OCI-LY7 (cell line): ENCODE results near the gene ZNF534. TPM values are rescaled to one million over a fixed set of nuclear protein-coding genes. Genes with fewer than 3 reads are reported as not detected.
A peak's percentile ranks its signal among the peaks of the same experiment; 100 is the strongest.
"Not testable (repeated sequence)": the region's sequence is repeated elsewhere in the genome, so short reads cannot be mapped to it uniquely, and the experiment has no call there.

ENCODE experiments used
- BruUV-seq: library from RNA; stranded (reverse); fragments of 400-500 nt; replicated peaks from 2 replicates; lab custom pipeline; 2021; lab: Mats Ljungman, UMichigan
- CTCF ChIA-PET: fragments of 300-600 bp; sonication (Branson Sonifier 250); formaldehyde crosslinking; loops from one replicate; lab custom pipeline; 2022; ENCODE audit warnings: antibody characterized with exemption; ENCODE audit not compliant: unreplicated experiment; lab: Charles Lee
- POLR2A ChIA-PET: fragments of 300-600 bp; sonication (Branson Sonifier 250); formaldehyde crosslinking; loops from one replicate; lab custom pipeline; 2022; ENCODE audit warnings: antibody characterized with exemption; lab: Charles Lee
- DNase-seq: peaks from one replicate; pipeline ENCODE4 v3.0.0-alpha.2; 2015; ENCODE audit warnings: low spot score
- H2AFZ ChIP-seq: fragments of 200-600 bp; sonication (generic), shearing (Covaris generic); 2 replicates; pipeline ENCODE4 v1.6.1; 2014; ENCODE audit warnings: mild to moderate bottlenecking, antibody characterized with exemption, low read length, moderate library complexity
- H3K27ac ChIP-seq: fragments of 200-600 bp; sonication (generic); 2 replicates; pipeline ENCODE4 v1.5.1; 2014; ENCODE audit warnings: mixed run types, low read depth, mild to moderate bottlenecking, moderate library complexity, low read length, inconsistent platforms; ENCODE audit not compliant: poor library complexity, severe bottlenecking
- H3K36me3 ChIP-seq: fragments of 200-600 bp; sonication (generic); 2 replicates; pipeline ENCODE4 v1.6.1; 2014; ENCODE audit warnings: mild to moderate bottlenecking, antibody characterized with exemption, low read length, moderate library complexity, mixed read lengths; ENCODE audit not compliant: insufficient read depth
- H3K4me1 ChIP-seq: fragments of 200-600 bp; sonication (generic); 2 replicates; pipeline ENCODE4 v1.5.1; 2014; ENCODE audit warnings: mild to moderate bottlenecking, low read length; ENCODE audit not compliant: insufficient read depth, poor library complexity, severe bottlenecking
- H3K4me2 ChIP-seq: fragments of 200-600 bp; sonication (generic); 2 replicates; pipeline ENCODE4 v1.6.1; 2014; ENCODE audit warnings: mild to moderate bottlenecking, low read length
- H3K4me3 ChIP-seq: fragments of 200-600 bp; sonication (generic); 2 replicates; pipeline ENCODE4 v1.5.1; 2014; ENCODE audit warnings: mild to moderate bottlenecking, low read depth, low read length; ENCODE audit not compliant: poor library complexity, severe bottlenecking
- H3K79me2 ChIP-seq: fragments of 200-600 bp; sonication (generic); 2 replicates; pipeline ENCODE4 v1.6.1; 2016; ENCODE audit warnings: low read depth, mild to moderate bottlenecking, low read length, moderate library complexity, mixed read lengths; ENCODE audit not compliant: insufficient read depth
- H3K9me2 ChIP-seq: fragments of 200-600 bp; sonication (generic); 2 replicates; pipeline ENCODE4 v1.6.1; 2016; ENCODE audit warnings: mild to moderate bottlenecking, low read length, mixed read lengths; ENCODE audit not compliant: insufficient read depth
- H3K9me3 ChIP-seq: fragments of 200-600 bp; sonication (generic); 2 replicates; pipeline ENCODE4 v1.6.1; 2014; ENCODE audit warnings: mild to moderate bottlenecking, mixed run types, low read length, mixed read lengths
- H4K20me1 ChIP-seq: fragments of 200-600 bp; sonication (generic); 2 replicates; pipeline ENCODE4 v1.6.1; 2014; ENCODE audit warnings: mild to moderate bottlenecking, antibody characterized with exemption, low read length, moderate library complexity, mixed read lengths; ENCODE audit not compliant: insufficient read depth
- CTCF ChIP-seq: fragments of 200-600 bp; sonication (generic); conservative IDR thresholded peaks from 2 replicates; pipeline ENCODE4 v1.5.1; 2014; ENCODE audit warnings: mild to moderate bottlenecking, antibody characterized with exemption, low read length, moderate library complexity, mixed read lengths
- EZH2phosphoT487 ChIP-seq: fragments of 200-600 bp; sonication (generic); IDR thresholded peaks from 2 replicates; pipeline ENCODE4 v1.6.1; 2018; ENCODE audit warnings: low read depth, borderline replicate concordance, mild to moderate bottlenecking, mixed run types, antibody characterized with exemption, low read length, moderate library complexity, mixed read lengths
- intact Hi-C: fragments of 100-400 bp; cut with micrococcal nuclease; formaldehyde crosslinking; loops from one replicate; pipeline ENCODE4 v1.10.0; 2022; ENCODE audit not compliant: unreplicated experiment
- total RNA-seq, 2 experiments: library from RNA; depleted of rRNA in 1 of 2; stranded (reverse); fragments of >200 nt in 1 of 2; shearing (Covaris generic) in 1 of 2; gene quantifications; 2 replicates each; pipeline ENCODE4 v1.2.3, GENCODE V29; 2014 to 2022

Gene ZNF534
- total RNA-seq, 2 experiments from 2014 or later, result not detected

DNA sequence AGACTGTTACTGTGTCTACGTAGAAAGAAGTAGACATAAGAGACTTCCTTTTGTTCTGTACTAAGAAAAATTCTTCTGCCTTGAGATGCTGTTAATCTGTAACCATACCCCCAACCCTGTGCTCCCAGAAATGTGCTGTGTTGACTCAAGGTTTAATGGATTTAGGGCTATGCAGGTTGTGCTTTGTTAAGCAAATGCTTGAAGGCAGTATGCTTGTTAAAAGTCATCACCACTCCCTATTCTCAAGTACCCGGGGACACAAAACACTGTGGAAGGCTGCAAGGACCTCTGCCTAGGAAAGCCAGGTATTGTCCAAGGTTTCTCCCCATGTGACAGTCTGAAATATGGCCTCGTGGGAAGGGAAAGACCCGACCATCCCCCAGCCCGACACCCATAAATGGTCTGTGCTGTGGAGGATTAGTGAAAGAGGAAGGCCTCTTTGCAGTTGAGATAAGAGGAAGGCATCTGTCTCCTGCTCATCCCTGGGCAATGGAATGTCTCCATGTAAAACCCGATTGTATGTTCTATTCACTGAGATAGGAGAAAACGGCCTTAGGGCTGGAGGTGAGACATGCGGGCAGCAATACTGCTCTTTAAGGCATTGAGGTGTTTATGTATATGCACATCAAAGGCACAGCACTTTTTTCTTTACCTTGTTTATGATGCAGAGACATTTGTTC, 56.8 kb downstream of the ZNF534 start:
- H3K4me1 ChIP-seq, H3K9me3 ChIP-seq, DNase-seq, H2AFZ ChIP-seq, H3K36me3 ChIP-seq, CTCF ChIA-PET, H3K9me2 ChIP-seq, intact Hi-C loops, H4K20me1 ChIP-seq, BruUV-seq, H3K4me2 ChIP-seq, POLR2A ChIA-PET, H3K4me3 ChIP-seq, H3K79me2 ChIP-seq, H3K27ac ChIP-seq: not testable (repeated sequence)

DNA sequence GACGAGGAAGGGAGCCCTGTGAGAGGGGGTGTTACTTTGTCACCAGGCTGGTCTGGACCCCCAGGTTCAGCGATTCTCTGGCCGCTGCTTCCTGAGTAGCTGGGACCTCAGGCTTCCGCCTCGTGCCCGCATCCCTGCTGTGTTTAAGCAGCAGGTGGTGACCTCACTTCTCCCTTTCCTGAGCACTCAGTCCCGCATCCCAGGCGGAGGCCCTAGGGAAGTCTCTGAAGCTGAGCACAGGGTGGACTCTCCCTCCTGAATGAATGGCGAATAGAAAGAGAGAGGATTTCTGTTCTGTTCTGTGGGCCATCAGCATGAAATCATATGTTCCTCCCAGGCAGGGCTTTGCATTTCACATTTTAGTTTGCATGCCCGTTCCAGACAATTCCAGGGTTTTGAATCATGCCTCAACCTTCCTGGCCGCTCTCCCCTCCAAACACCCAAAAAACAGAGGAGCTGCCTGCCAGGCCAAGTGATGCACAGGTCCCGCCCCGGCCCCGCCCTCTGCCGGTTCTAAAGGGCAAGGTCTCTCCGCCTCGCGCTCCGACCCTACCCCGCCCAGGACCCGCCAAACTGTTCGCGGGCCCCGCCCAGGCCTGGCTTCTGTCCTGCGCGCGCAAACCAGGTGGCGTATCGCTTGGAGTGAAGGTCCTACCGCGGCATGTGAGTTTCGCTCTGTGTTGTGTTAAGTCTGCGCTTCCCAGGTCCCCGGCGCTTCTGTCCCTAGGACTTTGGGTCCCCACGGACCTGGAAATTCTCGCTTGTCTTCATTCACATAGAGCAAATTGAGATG, 63.4 kb downstream of the ZNF534 start:
- ChIA-PET CTCF (no interaction called here), POLR2A (no interaction called here)
- no peak for DNase-seq

GRCh38 chr19:52492994-52493470, 64.1 kb downstream of the ZNF534 start:
- intact Hi-C loops, result no loop called here
- POLR2A ChIA-PET, result no interaction called here
- DNase-seq, result no peak
- no peak overlapping the region for H3K4me2 ChIP-seq
- no peaks in the 10 kb centered on the region for H3K79me2 ChIP-seq
- H3K36me3 ChIP-seq, result no peaks in the 10 kb centered on the region
- H3K4me1 ChIP-seq, result no peaks in the 10 kb centered on the region
- H3K4me3 ChIP-seq, result peak overlapping the region; percentile 19
- no TSS peak for BruUV-seq
- H3K9me2 ChIP-seq, result no peaks in the 10 kb centered on the region
- no peaks in the 10 kb centered on the region for H3K9me3 ChIP-seq
- no peak overlapping the region for H3K27ac ChIP-seq
- no peaks in the 10 kb centered on the region for H4K20me1 ChIP-seq
- no peak overlapping the region for H2AFZ ChIP-seq
- TF ChIP-seq EZH2phosphoT487 (no peak), CTCF (no peak)
- CTCF ChIA-PET, result no interaction called here

More for the DNA sequence above, 63.4 kb downstream of the ZNF534 start:
- Histone ChIP-seq H3K79me2 (no peaks in the 10 kb centered on the region), H3K9me3 (no peaks in the 10 kb centered on the region), H3K36me3 (no peaks in the 10 kb centered on the region), H3K4me1 (no peaks in the 10 kb centered on the region), H4K20me1 (no peaks in the 10 kb centered on the region), H3K4me3 (no peak overlapping the region), H3K27ac (no peak overlapping the region), H2AFZ (no peak overlapping the region), H3K4me2 (no peak overlapping the region), H3K9me2 (no peaks in the 10 kb centered on the region)
- intact Hi-C loops, result no loop called here
- TF ChIP-seq EZH2phosphoT487 (no peak), CTCF (no peak)
- BruUV-seq, result no TSS peak
